HEK293 (cell line): ENCODE measurements around the gene FADS3.
A peak's percentile ranks its signal among the peaks of the same experiment; 100 is the strongest.

Source experiments
- CTCF ChIA-PET: fragments of 350-600 bp; formaldehyde crosslinking; extraction: SDS; loops from one replicate; lab custom pipeline; 2021; ENCODE audit warnings: antibody characterized with exemption; lab: Yijun Ruan, JAX
- POLR2A ChIA-PET: fragments of 300-600 bp; formaldehyde crosslinking; extraction: SDS; loops from one replicate; lab custom pipeline; 2020; ENCODE audit warnings: antibody characterized with exemption, inconsistent platforms; lab: Yijun Ruan, JAX
- H3K27ac ChIP-seq: fragments of 200-500 bp; sonication (Bioruptor generic); 2 replicates; pipeline ENCODE4 v1.5.1; 2014; ENCODE audit warnings: low read depth, low read length, control low read depth, inconsistent platforms; ENCODE audit errors: extremely low read depth
- H3K36me3 ChIP-seq, 2 experiments: fragments of 200-500 bp in 1 of 2; sonication (Bioruptor generic) in 1 of 2; 1 replicate in 1 of 2; 2 replicates in 1 of 2; pipeline ENCODE4 v1.5.1; 2014 to 2017; ENCODE audit warnings: inconsistent platforms in 2 of 2, low read length in 2 of 2; ENCODE audit not compliant: control insufficient read depth in 2 of 2, insufficient read depth in 1 of 2
- H3K4me1 ChIP-seq: fragments of 200-500 bp; sonication (Bioruptor generic); 2 replicates; pipeline ENCODE4 v1.5.1; 2014; ENCODE audit warnings: mild to moderate bottlenecking, low read length, inconsistent platforms; ENCODE audit not compliant: control insufficient read depth, insufficient read depth
- H3K4me3 ChIP-seq: 2 replicates; pipeline ENCODE4 v1.5.1; 2011; ENCODE audit warnings: low read depth, mild to moderate bottlenecking, control low read depth, low read length, moderate library complexity
- H3K9me3 ChIP-seq: fragments of 200-500 bp; sonication (Bioruptor generic); 2 replicates; pipeline ENCODE4 v1.5.1; 2014; ENCODE audit warnings: low read depth, low read length, inconsistent platforms; ENCODE audit not compliant: control insufficient read depth, insufficient read depth
- GLI4 ChIP-seq: fragments of 450-650 bp; formaldehyde crosslinking; IDR thresholded peaks from 2 replicates; pipeline ENCODE4 v1.5.1; 2016; ENCODE audit warnings: missing biosample characterization, missing genetic modification characterization
- GLIS2 ChIP-seq: fragments of 450-650 bp; formaldehyde crosslinking; IDR thresholded peaks from 2 replicates; pipeline ENCODE4 v1.5.1; 2016; ENCODE audit warnings: missing biosample characterization, missing genetic modification characterization
- KLF16 ChIP-seq: fragments of 450-650 bp; formaldehyde crosslinking; IDR thresholded peaks from 2 replicates; pipeline ENCODE4 v1.5.1; 2017; ENCODE audit warnings: missing biosample characterization, missing genetic modification characterization
- OSR2 ChIP-seq: fragments of 450-650 bp; formaldehyde crosslinking; IDR thresholded peaks from 2 replicates; pipeline ENCODE4 v1.5.1; 2016; ENCODE audit warnings: missing biosample characterization, missing genetic modification characterization
- PRDM1 ChIP-seq: fragments of 450-650 bp; formaldehyde crosslinking; IDR thresholded peaks from 2 replicates; pipeline ENCODE4; 2016; ENCODE audit warnings: missing biosample characterization, missing genetic modification characterization
- SALL2 ChIP-seq: fragments of 450-650 bp; formaldehyde crosslinking; IDR thresholded peaks from 2 replicates; pipeline ENCODE4 v1.5.0; 2017; ENCODE audit warnings: missing biosample characterization, mild to moderate bottlenecking, missing genetic modification characterization, borderline replicate concordance
- SCRT1 ChIP-seq: fragments of 450-650 bp; formaldehyde crosslinking; IDR thresholded peaks from 2 replicates; pipeline ENCODE4 v1.5.1; 2016; ENCODE audit warnings: missing biosample characterization, missing genetic modification characterization, borderline replicate concordance
- SP7 ChIP-seq: fragments of 450-650 bp; formaldehyde crosslinking; IDR thresholded peaks from 2 replicates; pipeline ENCODE4 v1.5.1; 2016; ENCODE audit warnings: missing biosample characterization, missing genetic modification characterization
- WT1 ChIP-seq: fragments of 450-650 bp; formaldehyde crosslinking; IDR thresholded peaks from 2 replicates; pipeline ENCODE4 v1.5.1; 2016; ENCODE audit warnings: missing biosample characterization, missing genetic modification characterization
- ZEB2 ChIP-seq: fragments of 450-650 bp; formaldehyde crosslinking; IDR thresholded peaks from 2 replicates; pipeline ENCODE4 v1.5.1; 2016; ENCODE audit warnings: missing biosample characterization, missing genetic modification characterization
- ZFP3 ChIP-seq: fragments of 450-650 bp; formaldehyde crosslinking; IDR thresholded peaks from 2 replicates; pipeline ENCODE4 v1.5.1; 2016; ENCODE audit warnings: low read depth, missing biosample characterization, missing genetic modification characterization
- ZIC2 ChIP-seq: fragments of 450-650 bp; formaldehyde crosslinking; IDR thresholded peaks from 2 replicates; pipeline ENCODE4 v1.5.1; 2016; ENCODE audit warnings: missing biosample characterization, missing genetic modification characterization
- ZNF140 ChIP-seq: fragments of 450-650 bp; formaldehyde crosslinking; IDR thresholded peaks from 2 replicates; pipeline ENCODE4 v1.5.1; 2016; ENCODE audit warnings: missing biosample characterization, missing genetic modification characterization
- ZNF146 ChIP-seq: fragments of 450-650 bp; formaldehyde crosslinking; IDR thresholded peaks from 2 replicates; pipeline ENCODE4 v1.5.1; 2016; ENCODE audit warnings: missing biosample characterization, missing genetic modification characterization
- ZNF23 ChIP-seq: fragments of 450-650 bp; formaldehyde crosslinking; IDR thresholded peaks from 2 replicates; pipeline ENCODE4 v1.5.1; 2016; ENCODE audit warnings: missing biosample characterization, missing genetic modification characterization, borderline replicate concordance
- ZNF24 ChIP-seq: fragments of 450-650 bp; formaldehyde crosslinking; IDR thresholded peaks from 2 replicates; pipeline ENCODE4 v1.5.1; 2016; ENCODE audit warnings: missing biosample characterization, missing genetic modification characterization
- ZNF266 ChIP-seq: fragments of 450-650 bp; formaldehyde crosslinking; IDR thresholded peaks from 2 replicates; pipeline ENCODE4 v1.5.1; 2016; ENCODE audit warnings: missing biosample characterization, missing genetic modification characterization, low read depth
- ZNF555 ChIP-seq: fragments of 450-650 bp; formaldehyde crosslinking; conservative IDR thresholded peaks from 2 replicates; pipeline ENCODE4 v1.5.1; 2017; ENCODE audit warnings: missing biosample characterization, mild to moderate bottlenecking, missing genetic modification characterization, inconsistent platforms
- ZNF585B ChIP-seq: fragments of 450-650 bp; formaldehyde crosslinking; IDR thresholded peaks from 2 replicates; pipeline ENCODE4 v1.5.1; 2016; ENCODE audit warnings: missing biosample characterization, missing genetic modification characterization
- TF ChIP-seq, protein P1 (sequence below): fragments of 450-650 bp; formaldehyde crosslinking; IDR thresholded peaks from 2 replicates; pipeline ENCODE4 v1.5.0; 2017; ENCODE audit warnings: missing biosample characterization, missing genetic modification characterization, borderline replicate concordance
- TF ChIP-seq, protein P2 (sequence below): fragments of 450-650 bp; formaldehyde crosslinking; IDR thresholded peaks from 2 replicates; pipeline ENCODE4 v1.5.1; 2016; ENCODE audit warnings: missing biosample characterization, missing genetic modification characterization
- TF ChIP-seq, protein P3 (sequence below): IDR thresholded peaks from 2 replicates; pipeline ENCODE4 v1.6.1; 2011; ENCODE audit warnings: mild to moderate bottlenecking, low read depth, low read length, borderline replicate concordance
- TF ChIP-seq, protein P4 (sequence below): fragments of 450-650 bp; formaldehyde crosslinking; IDR thresholded peaks from 2 replicates; pipeline ENCODE4 v1.5.1; 2016; ENCODE audit warnings: missing biosample characterization, missing genetic modification characterization
- TF ChIP-seq, protein P5 (sequence below): fragments of 450-650 bp; formaldehyde crosslinking; IDR thresholded peaks from 2 replicates; pipeline ENCODE4 v1.5.1; 2017; ENCODE audit warnings: missing biosample characterization, missing genetic modification characterization
- TF ChIP-seq, protein P6 (sequence below): fragments of 450-650 bp; formaldehyde crosslinking; IDR thresholded peaks from 2 replicates; pipeline ENCODE4 v1.5.1; 2016; ENCODE audit warnings: missing biosample characterization, missing genetic modification characterization

The FADS3 gene

DNA sequence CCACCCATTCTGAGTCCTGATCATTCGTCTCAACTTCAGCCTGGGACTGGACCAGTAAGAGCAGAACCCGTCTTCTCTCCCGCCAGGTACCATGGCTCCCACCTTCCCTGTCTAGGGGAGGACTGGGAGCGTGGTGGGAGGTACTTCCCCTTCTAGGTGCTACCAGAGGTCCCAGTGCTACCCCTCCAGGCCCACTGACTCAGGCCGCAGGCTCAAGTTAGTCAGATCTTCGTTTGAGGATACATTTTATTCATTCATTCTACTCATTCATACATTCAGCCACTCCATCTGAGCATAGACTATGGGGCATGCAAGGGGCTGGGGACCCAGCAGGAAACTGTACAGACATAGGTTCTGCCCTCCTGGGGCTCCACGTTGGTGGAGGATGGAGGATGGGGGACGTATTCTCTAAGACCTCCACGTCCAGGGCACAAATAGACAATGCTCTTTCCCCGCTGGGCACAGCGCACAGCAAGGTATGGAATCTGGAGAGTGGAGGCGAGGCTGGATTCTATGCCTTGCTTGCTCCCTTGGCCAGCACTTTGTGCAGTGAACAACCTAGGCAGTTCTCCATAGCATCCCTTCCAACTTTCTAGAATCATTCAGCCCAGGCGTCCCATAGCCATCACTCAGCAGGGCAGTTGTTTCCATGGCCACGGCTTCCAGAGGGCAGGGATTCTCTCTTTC is 27.0 kb upstream of the FADS3 start (continued):
- TF ChIP-seq, protein P1, sequence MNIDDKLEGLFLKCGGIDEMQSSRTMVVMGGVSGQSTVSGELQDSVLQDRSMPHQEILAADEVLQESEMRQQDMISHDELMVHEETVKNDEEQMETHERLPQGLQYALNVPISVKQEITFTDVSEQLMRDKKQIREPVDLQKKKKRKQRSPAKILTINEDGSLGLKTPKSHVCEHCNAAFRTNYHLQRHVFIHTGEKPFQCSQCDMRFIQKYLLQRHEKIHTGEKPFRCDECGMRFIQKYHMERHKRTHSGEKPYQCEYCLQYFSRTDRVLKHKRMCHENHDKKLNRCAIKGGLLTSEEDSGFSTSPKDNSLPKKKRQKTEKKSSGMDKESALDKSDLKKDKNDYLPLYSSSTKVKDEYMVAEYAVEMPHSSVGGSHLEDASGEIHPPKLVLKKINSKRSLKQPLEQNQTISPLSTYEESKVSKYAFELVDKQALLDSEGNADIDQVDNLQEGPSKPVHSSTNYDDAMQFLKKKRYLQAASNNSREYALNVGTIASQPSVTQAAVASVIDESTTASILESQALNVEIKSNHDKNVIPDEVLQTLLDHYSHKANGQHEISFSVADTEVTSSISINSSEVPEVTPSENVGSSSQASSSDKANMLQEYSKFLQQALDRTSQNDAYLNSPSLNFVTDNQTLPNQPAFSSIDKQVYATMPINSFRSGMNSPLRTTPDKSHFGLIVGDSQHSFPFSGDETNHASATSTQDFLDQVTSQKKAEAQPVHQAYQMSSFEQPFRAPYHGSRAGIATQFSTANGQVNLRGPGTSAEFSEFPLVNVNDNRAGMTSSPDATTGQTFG (tag by site-specific recombination) = no peak
- no peak for TF ChIP-seq ZNF146 (tag by site-specific recombination)

DNA sequence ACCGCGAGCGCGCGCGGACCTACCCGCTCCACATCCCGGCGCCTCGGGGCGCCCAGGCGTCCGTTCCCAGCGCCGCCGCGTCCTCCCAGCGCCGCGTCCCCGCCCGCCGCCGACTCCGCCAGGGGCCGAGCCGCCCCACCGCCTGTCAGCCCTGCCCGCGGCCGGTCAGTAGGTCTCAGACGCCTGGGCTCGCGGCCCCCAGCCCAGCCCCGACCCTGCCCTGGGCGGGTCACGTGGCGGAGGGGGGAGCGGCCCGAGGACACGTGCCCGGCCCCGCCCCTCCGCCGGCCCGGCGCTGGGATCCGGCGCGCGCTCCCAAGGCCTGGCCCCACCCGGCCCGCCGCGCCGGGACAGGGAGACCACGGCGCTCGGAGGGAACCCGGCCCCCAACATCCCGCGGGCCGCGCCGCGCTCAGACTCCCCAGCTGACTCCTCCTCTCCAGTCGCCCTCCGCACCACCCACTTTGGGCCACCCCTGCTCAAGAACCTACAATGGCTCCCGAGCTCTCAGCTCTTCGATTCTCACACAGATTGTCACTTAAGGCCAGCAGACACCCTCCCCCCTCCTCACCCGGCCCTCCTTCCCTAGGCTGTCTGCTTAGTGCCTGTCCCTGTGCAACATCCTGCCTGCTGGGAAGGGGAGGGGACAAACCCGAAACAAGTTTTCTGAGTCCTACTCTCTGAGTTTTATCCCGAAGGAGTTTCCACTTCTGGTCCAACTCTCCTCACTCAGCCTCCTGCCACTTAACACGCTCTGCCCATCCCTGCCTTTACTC is 26.2 kb upstream of the FADS3 start, which contains the start of gene RAB3IL1:
Gene RAB3IL1, minus strand, starts transcription at position 233 of the 776 bp plus-strand sequence. Its CDS starts 199 bp downstream, at position 34.
- no peaks in the 10 kb centered on the region for H3K36me3 ChIP-seq
- ChIA-PET CTCF (interaction anchor here (0.9 to 1.7 kb wide), 4 partner anchors 16 to 136 kb away, joined by 3 to 8 read pairs (median 4); partner anchors contain the start of gene BEST1), POLR2A (interaction anchor here (0.6 kb wide), 1 partner anchor 555 kb away, joined by 4 read pairs; no protein-coding TSS in a partner anchor)
- peak within 1 kb of the TSS; percentile 35 for H3K4me3 ChIP-seq
- H3K27ac ChIP-seq = no peak within 1 kb of the TSS
- no peaks in the 10 kb centered on the region for H3K4me1 ChIP-seq
- H3K9me3 ChIP-seq = no peaks in the 10 kb centered on the region
- no peak for TF ChIP-seq ZNF266 (tag by site-specific recombination)
- TF ChIP-seq, protein P2, sequence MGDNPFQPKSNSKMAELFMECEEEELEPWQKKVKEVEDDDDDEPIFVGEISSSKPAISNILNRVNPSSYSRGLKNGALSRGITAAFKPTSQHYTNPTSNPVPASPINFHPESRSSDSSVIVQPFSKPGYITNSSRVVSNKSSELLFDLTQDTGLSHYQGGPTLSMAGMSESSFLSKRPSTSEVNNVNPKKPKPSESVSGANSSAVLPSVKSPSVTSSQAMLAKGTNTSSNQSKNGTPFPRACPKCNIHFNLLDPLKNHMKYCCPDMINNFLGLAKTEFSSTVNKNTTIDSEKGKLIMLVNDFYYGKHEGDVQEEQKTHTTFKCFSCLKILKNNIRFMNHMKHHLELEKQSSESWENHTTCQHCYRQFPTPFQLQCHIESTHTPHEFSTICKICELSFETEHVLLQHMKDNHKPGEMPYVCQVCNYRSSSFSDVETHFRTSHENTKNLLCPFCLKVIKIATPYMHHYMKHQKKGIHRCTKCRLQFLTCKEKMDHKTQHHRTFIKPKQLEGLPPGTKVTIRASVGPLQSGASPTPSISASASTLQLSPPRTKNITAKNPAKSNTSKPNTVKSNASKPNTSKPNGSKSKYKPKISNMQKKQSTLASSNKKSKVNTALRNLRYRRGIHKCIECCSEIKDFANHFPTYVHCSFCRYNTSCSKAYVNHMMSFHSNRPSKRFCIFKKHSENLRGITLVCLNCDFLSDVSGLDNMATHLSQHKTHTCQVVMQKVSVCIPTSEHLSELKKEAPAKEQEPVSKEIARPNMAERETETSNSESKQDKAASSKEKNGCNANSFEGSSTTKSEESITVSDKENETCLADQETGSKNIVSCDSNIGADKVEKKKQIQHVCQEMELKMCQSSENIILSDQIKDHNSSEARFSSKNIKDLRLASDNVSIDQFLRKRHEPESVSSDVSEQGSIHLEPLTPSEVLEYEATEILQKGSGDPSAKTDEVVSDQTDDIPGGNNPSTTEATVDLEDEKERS (tag by site-specific recombination) = no peak; the same call in 1 of the 2 replicates
- peak; percentile 31; the same call in 1 of the 2 replicates for TF ChIP-seq KLF16 (tag by site-specific recombination)
- TF ChIP-seq ZFP3 = no peak
- TF ChIP-seq, protein P3, sequence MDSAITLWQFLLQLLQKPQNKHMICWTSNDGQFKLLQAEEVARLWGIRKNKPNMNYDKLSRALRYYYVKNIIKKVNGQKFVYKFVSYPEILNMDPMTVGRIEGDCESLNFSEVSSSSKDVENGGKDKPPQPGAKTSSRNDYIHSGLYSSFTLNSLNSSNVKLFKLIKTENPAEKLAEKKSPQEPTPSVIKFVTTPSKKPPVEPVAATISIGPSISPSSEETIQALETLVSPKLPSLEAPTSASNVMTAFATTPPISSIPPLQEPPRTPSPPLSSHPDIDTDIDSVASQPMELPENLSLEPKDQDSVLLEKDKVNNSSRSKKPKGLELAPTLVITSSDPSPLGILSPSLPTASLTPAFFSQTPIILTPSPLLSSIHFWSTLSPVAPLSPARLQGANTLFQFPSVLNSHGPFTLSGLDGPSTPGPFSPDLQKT = no peak
- TF ChIP-seq ZNF140 = no peak
- TF ChIP-seq ZNF23 (tag by site-specific recombination) = no peak
- TF ChIP-seq GLIS2 (tag by site-specific recombination) = no peak; the same call in 1 of the 2 replicates
- TF ChIP-seq, protein P4, sequence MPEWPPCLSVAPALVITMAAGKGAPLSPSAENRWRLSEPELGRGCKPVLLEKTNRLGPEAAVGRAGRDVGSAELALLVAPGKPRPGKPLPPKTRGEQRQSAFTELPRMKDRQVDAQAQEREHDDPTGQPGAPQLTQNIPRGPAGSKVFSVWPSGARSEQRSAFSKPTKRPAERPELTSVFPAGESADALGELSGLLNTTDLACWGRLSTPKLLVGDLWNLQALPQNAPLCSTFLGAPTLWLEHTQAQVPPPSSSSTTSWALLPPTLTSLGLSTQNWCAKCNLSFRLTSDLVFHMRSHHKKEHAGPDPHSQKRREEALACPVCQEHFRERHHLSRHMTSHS (tag by site-specific recombination) = no peak
- TF ChIP-seq, protein P5, sequence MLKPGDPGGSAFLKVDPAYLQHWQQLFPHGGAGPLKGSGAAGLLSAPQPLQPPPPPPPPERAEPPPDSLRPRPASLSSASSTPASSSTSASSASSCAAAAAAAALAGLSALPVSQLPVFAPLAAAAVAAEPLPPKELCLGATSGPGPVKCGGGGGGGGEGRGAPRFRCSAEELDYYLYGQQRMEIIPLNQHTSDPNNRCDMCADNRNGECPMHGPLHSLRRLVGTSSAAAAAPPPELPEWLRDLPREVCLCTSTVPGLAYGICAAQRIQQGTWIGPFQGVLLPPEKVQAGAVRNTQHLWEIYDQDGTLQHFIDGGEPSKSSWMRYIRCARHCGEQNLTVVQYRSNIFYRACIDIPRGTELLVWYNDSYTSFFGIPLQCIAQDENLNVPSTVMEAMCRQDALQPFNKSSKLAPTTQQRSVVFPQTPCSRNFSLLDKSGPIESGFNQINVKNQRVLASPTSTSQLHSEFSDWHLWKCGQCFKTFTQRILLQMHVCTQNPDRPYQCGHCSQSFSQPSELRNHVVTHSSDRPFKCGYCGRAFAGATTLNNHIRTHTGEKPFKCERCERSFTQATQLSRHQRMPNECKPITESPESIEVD = no peak
- TF ChIP-seq PRDM1 (tag by site-specific recombination) = no peak
- no peak for TF ChIP-seq GLI4 (tag by site-specific recombination)
- TF ChIP-seq SALL2 = no peak
- no peak for TF ChIP-seq ZNF555 (tag by site-specific recombination)
- no peak for TF ChIP-seq ZEB2 (tag by site-specific recombination)
- TF ChIP-seq OSR2 (tag by site-specific recombination) = no peak
- peak; percentile 18; the same call in 1 of the 2 replicates for TF ChIP-seq WT1 (tag by site-specific recombination)
- TF ChIP-seq ZNF24 (tag by site-specific recombination) = 0 out of 2 replicates have a peak, but pooled peaks have one; percentile 29
- no peak for TF ChIP-seq ZNF585B (tag by site-specific recombination)
- TF ChIP-seq SP7 (tag by site-specific recombination) = peak; percentile 57
- TF ChIP-seq, protein P6, sequence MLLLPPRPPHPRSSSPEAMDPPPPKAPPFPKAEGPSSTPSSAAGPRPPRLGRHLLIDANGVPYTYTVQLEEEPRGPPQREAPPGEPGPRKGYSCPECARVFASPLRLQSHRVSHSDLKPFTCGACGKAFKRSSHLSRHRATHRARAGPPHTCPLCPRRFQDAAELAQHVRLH (tag by site-specific recombination) = 0 out of 2 replicates have a peak, but pooled peaks have one; percentile 70
- TF ChIP-seq SCRT1 (tag by site-specific recombination) = no peak
- peak; percentile 21; the same call in 1 of the 2 replicates for TF ChIP-seq ZIC2
